CD1c-positive myeloid dendritic cell (primary cell): ENCODE results near the gene MARCHF9.
"Not testable (repeated sequence)": the region's sequence is repeated elsewhere in the genome, so short reads cannot be mapped to it uniquely, and the experiment has no call there.

ENCODE experiments used
- DNase-seq: peaks from one replicate; pipeline ENCODE4 v3.0.0-alpha.2; 2016; ENCODE audit errors: extremely low spot score

MARCHF9 gene

DNA sequence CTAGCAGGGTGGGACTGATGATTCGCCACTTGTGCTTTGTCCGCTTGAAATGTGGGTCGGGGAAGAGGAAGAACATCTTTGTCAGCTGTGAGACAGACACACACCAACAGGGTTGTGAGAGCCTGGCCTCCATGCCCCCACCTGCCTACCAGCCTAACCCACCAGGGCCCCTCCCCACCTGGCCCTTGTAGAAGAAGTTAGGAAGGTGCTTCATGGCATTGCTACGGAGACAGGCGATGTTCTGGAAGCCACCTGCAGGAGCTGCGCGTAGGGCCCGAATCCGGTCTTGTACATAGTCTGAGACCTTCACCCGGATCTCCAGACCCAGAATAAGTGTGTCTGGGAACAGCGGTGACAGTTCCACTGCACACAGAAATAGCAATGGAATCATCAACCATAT lies 14.7 kb downstream of the MARCHF9 start:
- DNase-seq, result no peak

DNA sequence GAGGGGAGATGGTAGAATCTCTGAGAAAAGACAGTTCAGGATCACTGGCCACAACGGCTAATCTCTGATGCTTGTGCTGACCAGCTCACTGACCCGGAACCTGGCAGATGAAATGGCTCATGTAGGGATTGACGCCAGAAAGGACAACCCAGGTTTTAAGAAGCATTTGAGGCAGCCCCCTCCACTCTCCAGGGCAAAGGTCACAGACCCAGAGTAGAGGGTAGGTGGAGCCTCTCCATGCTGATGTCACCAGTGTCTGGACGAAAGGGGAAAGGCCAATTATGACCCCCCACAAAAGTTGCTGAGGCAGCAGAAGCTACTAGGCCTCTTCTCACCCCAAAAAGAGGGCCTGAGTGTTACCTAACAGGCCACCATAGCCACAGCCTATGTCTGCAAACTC lies 15.8 kb downstream of the MARCHF9 start:
- no peak for DNase-seq

DNA sequence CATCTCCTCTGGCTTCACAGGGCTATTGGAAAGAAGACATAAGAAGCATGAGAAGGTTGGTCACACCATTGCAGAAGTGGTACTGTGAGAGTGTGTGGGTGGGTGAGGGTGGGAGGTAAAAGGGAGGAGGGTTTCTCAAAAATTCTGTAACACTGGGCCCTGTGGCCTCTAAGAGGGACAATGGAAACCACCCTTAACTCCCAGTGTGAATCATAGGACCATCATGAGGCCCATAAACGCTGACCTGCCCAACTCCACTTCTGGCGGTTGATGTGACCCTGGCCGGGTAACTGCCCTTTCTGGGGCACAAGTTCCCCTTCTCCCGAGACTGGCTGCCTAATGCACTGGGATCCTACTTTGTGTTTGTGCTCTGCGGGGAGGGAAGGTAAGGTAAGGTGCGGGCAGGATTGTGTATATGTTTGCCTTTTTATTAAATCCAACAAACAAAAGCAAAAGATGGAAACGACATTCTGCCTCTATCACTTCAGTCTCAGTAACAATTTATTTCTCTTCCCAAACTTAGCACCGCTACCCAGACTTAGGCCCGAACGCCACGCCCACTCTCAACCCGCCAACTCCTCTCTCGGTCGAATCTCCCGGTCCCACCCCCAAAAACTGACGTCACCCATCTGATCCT lies 16.5 kb downstream of the MARCHF9 start:
- peak; percentile 90 for DNase-seq

DNA sequence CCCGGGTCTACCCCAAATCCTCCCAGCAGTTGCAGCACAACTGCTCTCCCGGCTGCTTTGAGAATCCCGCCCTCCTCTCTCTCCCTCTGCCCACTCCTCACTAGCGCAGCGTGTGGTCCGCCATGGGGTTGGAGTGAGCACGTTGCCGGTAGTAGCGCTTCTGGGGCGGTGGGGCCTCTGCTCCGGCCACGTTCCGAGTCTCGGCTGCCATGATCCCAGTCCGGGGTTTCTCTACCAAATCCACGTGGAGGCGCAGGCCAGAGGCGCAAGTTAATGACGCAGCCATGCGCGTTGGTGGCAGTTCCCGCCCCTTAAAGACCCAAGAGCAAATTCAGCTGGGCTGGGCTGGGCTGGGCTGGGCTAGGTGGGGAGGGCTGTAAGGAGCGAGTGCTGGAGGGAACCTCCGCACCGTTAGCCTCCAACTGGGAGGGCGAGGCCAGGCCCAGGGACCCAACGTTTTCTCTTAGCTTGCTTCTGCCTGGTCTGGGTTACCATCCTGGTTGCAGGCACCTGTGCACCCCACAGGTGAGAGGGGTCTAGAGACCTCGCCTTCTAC lies 17.0 kb downstream of the MARCHF9 start, which contains the start of gene METTL1:
Gene METTL1 (minus strand): TSS at position 233 of the 556 bp plus-strand sequence. CDS start 22 bp downstream, at position 211.
- DNase-seq, result peak; percentile 97

DNA sequence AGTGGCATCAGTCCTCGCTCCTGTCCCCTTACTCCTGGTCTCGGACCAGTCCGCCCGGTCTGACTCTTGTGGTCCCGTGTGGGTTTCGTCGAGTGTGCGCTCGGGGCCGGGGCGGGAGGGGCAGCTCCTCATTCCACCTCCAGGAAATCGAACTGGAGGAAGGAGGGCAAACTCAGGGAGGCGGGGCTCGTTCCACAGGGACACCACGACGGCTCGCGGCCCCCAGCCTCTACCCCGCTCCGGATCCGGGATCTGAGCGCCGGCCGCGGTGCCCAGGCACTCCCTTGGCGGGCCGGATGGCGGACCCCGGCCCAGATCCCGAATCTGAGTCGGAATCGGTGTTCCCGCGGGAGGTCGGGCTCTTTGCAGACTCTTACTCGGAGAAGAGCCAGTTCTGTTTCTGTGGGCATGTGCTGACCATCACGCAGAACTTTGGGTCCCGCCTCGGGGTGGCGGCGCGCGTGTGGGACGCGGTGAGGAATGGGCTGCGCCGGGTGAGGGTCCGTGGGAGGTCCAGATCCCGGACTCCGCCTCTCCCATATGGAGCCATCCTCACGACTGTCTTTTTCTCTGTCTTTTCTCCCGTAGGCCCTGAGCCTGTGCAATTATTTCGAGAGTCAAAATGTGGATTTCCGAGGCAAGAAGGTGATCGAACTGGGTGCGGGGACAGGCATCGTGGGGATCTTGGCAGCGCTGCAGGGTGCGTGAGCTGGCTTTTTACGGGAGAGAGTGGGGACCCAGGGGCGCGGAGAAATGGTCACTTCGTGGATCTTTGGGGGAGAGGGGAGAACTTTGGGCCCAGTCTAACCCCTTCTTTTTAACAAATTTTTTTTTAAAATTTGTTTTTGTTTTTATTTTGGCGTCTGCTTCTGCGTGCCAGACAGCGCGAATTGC lies 17.8 kb downstream of the MARCHF9 start, which contains the start of gene EEF1AKMT3:
Gene EEF1AKMT3 (plus strand): TSS at position 186 of the 894 bp plus-strand sequence. CDS start 111 bp downstream, at position 297.
- DNase-seq, result peak; percentile 65

DNA sequence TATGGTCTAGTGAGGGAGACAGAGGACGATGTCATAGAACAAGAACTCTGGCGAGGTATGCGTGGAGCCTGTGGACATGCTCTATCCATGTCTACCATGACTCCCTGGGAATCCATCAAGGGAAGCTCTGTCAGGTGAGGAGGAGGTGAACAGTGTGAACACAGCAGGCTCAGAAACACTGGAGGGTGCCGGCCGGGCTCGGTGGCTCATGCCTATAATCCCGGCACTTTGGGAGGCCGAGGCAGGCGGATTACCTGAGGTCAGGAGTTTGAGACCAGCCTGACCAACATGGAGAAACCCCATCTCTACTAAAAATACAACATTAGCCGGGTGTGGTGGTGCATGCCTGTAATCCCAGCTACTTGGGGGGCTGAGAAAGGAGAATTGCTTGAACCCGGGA lies 19.7 kb downstream of the MARCHF9 start:
- DNase-seq, result not testable (repeated sequence)

DNA sequence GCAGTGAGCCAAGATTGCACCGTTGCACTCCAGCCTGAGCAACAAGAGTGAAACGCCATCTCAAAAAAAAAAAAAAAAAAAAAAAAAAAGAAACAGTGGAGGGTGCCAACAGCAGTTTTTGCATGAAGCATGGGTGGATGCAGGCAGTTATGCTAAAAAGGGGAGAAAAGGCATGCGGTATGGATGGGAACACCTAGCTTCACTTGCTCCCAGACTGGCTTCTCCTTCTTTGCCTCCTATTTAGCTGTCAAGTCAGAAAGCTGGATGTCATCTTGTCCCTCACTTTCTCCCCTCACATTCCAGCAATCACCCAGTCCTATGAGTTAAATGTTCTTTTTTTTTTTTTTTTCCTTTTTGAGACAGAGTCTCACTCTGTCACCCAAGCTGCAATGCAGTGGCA lies 20.1 kb downstream of the MARCHF9 start:
- DNase-seq, result no peak

DNA sequence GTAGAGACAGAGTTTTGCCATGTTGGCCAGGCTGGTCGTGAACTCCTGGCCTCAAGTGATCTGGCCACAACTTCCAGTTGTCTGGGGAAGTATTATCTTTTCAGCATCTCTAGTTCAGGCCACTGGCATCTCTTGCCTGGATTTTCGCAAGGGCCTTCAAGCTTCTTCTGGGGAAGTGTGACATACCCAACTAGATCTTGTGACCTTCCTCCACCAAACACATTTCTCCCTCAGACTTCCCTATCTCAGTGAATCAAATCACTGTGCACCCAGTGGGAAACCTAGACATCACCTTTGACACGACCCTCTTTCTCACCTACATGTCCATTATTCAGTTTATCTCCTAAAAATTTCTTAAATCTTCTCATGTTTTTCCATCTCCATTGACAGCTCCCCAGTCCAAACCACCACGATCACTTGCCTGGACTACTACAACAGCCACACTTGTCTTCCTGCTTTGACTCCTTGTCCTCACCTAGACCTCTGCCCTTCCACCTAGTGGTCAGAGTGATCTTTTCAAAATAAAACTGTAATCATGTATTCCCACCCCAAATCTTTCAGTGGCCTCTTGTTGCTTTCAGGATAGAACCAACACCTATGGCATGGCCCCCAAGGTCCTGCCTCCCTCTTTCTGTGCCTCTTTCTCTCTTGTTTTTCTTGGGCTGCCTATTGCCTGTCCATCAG lies 20.8 kb downstream of the MARCHF9 start:
- peak; percentile 83 for DNase-seq

DNA sequence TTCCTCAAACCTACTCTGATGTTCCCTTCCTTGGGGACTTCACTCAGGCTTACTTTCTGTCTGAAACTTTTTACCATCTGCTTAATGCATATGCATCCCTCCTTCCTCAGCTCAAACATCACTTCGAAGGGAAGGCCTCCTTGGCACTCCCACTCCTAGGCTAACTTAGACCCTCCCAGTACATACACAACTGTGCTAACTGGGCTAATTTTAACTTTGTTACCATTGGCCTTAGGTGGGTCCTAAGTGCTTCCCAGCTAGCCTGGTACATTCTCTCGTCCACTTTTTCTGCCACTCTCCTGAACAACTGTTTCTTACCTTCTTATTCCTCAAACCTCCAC lies 21.3 kb downstream of the MARCHF9 start:
- no peak for DNase-seq

DNA sequence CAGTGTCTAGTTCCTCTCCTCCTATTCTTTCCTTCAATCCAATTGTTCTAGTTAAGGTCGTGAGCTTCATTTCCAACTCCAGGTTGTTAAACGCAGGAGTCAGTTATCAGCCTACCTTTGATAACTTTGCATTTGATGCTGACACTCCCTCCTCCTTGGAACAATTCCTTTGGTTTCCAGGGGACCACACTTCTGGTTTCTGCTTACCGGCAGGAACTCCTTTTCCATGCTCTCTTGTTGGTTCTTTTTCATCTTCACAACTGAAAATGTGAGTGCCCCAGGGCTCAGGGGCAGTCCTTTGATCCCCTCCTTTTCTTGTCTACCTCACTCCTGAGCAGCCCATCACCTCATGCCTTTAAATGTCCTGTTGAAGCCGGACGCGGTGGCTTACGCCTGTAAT lies 22.5 kb downstream of the MARCHF9 start:
- DNase-seq, result no peak

DNA sequence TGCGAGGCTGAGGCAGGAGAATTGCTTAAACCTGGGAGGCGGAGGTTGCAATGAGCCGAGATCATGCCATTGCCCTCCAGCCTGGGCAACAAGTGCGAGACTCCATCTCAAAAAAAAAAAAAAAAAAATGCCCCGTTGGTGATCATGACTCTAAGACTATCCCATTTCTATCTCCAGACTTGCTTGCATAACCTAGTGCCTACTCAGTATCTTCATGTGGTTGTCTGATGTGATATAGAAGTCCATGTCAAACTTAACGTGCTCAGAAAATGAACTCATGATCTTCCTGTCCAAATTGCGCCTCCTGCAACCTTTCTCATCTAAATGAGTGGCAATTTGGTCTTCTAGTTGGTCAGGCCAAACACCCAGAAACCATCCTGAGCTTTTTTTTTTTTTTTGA lies 23.0 kb downstream of the MARCHF9 start:
- no peak for DNase-seq

DNA sequence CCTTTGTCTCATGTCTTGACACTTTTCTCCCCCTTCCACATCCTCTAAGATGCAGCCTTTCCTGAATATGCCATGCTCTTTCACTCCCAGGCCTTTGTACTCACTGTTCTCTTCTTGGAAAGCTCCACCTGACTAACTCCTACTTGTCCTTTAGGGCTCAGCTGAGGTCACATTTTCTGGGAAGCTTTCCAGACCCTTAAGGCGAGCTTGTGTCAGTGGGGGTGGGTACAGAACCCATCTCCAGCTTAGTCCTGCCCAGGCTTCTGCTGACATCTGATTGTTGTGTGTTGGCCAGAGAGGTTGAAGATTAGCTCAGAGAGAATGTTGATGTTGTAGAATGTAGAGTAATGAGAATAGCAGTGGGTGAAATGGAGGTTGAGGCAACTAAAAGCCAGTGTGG lies 24.8 kb downstream of the MARCHF9 start:
- no peak for DNase-seq

DNA sequence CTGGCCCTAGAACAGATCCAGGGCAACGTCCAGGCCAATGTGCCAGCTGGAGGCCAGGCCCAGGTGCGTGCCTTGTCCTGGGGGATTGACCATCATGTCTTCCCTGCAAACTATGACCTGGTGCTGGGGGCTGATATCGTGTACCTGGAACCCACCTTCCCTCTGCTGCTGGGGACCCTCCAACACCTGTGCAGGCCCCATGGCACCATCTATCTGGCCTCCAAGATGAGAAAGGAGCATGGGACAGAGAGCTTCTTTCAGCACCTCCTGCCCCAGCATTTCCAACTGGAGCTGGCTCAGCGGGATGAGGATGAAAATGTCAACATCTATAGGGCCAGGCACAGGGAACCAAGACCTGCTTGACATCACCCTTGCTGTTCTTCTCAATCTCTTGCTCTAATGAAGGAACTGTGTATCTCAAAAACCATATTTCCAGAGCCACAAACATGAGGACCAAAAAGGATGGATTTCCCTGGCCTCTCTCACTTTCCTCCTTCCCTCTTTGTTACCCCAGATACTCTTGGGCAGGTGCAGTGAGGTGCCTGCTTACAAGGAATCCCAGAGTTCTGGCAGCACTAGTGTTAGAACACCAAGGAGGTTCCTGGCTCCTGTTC lies 25.5 kb downstream of the MARCHF9 start:
- no peak for DNase-seq

DNA sequence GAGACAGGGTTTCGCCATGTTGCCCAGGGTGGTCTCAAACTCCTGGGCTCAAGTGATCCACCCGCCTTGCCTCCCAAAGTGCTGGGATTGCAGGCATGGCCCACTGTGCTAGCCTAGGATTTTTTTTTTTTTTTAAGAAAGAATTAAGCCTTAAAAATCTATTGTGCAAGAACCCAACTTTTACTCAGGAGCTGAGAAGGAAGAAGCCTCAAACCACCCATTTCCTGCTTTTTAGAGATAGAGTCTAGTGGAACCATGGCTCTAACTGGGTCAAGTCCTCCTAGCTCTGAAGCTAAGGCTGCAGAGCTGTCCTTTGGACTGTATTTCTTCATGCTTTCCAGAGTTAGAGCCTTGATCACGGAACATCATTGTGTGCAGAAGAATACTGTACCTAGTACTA lies 26.3 kb downstream of the MARCHF9 start:
- peak; percentile 58 for DNase-seq

DNA sequence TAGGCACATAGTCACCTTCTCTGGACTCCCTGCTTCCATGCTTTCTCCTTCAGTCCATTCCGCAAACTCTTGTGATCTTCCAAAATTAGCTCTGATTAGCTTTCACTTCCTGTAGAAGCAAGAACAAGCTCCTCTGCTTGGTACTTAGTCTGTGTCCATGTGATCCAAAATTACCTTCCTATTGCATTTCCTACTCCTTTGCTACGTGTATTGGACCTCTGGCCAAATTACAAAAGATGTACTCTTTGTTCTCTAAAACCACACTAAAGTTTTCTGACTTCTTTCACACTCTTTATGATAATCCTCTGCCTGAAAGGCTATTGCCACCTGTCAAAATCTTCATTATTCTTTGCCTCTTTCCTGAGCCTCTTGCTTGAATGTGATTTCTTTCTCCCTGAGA lies 26.9 kb downstream of the MARCHF9 start:
- DNase-seq, result peak; percentile 34

DNA sequence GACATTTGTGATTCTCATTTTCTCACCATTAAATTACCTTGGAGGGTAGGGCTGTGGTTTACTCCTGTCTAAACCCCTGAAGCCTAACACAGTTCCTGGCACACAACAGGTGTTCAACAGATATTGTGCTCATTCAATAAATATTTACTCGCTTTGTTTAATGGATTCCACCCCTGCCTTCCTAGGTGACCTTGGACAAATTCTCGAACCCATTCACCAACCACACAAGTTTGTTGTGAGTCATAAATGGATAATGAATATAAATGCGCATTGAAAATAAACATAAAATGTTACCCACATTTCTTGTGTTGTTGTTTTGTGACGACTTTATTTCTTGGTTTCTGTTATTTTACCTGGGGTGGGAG lies 27.3 kb downstream of the MARCHF9 start:
- DNase-seq, result no peak

DNA sequence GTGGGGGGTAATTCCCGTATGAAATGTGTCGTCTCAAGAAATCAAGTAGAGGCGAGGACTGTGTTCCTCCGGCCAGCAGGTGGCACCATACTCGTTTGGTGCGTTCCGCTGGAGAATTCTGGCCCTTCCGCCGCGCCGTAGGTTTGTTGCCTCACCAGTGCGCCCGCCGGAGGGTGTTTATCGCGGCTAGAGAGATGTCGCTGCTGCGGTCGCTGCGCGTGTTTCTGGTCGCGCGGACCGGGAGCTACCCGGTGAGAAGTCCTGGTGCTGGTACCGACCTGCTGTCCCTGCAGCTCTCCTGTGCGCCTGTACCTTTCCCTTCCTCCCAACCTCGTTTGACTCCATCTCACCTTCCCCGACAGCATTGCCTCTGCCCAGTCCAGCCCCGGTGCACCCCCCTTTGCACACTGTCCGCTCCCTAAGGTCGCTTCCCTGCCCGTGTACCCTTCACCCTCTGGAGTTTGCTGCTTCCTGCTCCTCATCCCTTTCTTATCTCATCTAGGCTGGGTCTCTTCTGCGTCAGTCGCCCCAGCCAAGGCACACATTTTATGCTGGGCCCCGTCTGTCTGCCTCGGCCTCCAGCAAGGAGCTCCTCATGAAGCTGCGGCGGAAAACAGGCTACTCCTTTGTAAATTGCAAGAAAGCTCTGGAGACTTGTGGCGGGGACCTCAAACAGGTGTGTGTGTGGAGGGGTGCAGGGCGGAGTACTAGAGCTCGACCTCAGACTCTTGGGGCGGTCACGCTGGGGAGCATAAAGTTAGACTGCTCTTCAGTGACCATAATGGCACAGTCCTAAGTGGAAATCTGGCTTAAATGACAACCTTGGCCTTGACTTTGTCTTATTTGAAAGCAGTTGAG lies 27.9 kb downstream of the MARCHF9 start, which contains the start of gene TSFM:
Gene TSFM (plus strand): TSS at position 180 of the 858 bp plus-strand sequence. CDS start 15 bp downstream, at position 195.
- DNase-seq, result peak; percentile 98

DNA sequence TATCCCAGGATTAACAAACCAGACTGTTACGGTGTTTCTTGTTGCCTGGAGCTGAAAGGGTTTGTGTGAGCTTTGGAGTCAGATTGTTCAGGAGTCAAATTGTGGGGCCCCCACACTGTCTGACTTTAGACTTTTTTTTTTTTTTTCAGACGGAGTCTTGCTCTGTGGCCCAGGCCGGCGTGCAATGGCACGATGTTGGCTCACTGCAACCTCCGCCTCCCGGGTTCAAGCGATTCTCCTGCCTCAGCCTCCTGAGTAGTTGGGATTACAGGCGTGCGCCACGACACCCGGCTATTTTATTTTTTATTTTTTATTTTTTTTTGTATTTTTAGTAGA lies 28.5 kb downstream of the MARCHF9 start:
- no peak for DNase-seq

DNA sequence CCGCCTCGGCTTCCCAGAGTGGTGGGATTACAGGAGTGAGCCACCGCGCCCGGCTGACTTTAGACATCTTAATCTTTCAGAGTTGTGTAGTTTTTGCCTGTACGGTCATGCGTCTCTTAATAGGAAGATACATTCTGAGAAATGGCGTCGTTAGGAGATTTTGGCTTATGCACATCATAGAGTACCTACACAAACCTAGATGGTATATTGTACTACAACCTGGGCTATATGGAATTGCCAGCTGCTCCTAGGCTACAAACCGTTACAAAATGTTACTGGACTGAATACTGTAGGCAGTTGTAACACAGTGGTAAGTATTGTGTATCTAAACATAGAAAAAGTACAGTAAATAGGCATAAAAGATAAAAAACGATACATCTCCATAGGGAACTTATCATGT lies 29.0 kb downstream of the MARCHF9 start:
- no peak for DNase-seq

DNA sequence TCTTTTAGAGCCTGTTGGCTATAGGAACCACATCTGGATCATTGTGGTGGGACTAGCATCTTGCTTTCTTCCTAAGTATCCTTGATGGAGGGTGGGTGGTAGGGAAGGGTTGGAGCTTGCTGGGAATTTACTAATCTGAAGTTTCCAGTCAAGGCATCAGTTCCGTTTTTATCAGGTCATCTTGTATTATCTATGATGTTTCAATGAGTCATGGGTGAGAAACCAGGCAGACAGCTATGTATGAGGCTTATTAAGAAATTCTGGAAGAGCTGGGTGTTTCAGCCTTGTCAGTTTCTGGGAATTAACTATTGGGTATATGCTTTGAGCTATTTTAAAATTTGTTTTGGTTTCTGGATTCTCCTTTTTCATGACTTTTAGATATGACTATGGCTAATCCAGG lies 39.0 kb downstream of the MARCHF9 start:
- peak; percentile 35 for DNase-seq

DNA sequence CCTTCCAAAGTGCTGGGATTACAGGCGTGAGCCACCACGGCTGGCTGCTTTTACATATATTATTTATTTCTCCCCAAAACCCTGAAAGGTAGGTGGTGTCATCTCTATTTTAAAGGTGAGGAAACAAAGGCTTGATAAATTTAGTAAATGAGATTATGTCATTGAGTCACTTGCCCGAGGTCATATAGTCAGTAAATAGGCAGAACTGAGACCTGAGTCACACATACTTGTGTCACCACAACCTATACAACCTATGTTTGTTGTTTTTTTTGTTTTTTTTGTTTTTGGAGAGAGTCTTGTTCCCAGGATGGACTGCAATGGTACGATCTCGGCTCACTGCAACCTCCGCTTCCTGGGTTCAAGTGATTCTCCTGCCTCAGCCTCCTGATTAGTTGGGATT lies 40.5 kb downstream of the MARCHF9 start:
- no peak for DNase-seq
